ENCODE measurements around the gene PIGR.
A peak's percentile ranks its signal among the peaks of the same experiment; 100 is the strongest.

PIGR gene

GRCh38 chr1:206898089-206898914, 48.0 kb downstream of the PIGR start:
- DNase-seq (ENCODE audit: low read depth in 1 of 2, low spot score in 1 of 2), result no peak
- no peak for TF ChIP-seq JUND (IDR thresholded peaks at IDR 0.05; ENCODE audit: low read depth)
- in situ Hi-C loops (cut with HindIII; ENCODE audit: low pct_unique_long_range_greater_than_20kb, low sequenced_read_pairs), result no loop called here

- DNase-seq (ENCODE audit: low read depth in 1 of 2, low spot score in 1 of 2), result no peak
- TF ChIP-seq JUND (IDR thresholded peaks at IDR 0.05; ENCODE audit: low read depth), result no peak
- in situ Hi-C loops (cut with HindIII; ENCODE audit: low pct_unique_long_range_greater_than_20kb, low sequenced_read_pairs), result no loop called here
Observed at GRCh38 chr1:206897175-206897574, 49.1 kb downstream of the PIGR start, which contains the start of gene IL24. Gene IL24 (plus strand): TSS chr1:206897443. CDS start chr1:206897833, 390 bp downstream.

GRCh38 chr1:206896261-206896660, 50.0 kb downstream of the PIGR start:
- DNase-seq (ENCODE audit: low read depth in 1 of 2, low spot score in 1 of 2), result no peak
- in situ Hi-C loops (cut with HindIII; ENCODE audit: low pct_unique_long_range_greater_than_20kb, low sequenced_read_pairs), result no loop called here
- TF ChIP-seq JUND (IDR thresholded peaks at IDR 0.05; ENCODE audit: low read depth), result no peak

GRCh38 chr1:206895837-206896242, 50.4 kb downstream of the PIGR start:
- in situ Hi-C loops (cut with HindIII; ENCODE audit: low pct_unique_long_range_greater_than_20kb, low sequenced_read_pairs), result no loop called here
- no peak for TF ChIP-seq JUND (IDR thresholded peaks at IDR 0.05; ENCODE audit: low read depth)
- peak in 1 of 2 experiments; percentile 53 for DNase-seq (ENCODE audit: low read depth in 1 of 2, low spot score in 1 of 2)

GRCh38 chr1:206895325-206895724, 50.9 kb downstream of the PIGR start:
- DNase-seq (ENCODE audit: low read depth in 1 of 2, low spot score in 1 of 2), result peak in 1 of 2 experiments; percentile 47
- no peak for TF ChIP-seq JUND (IDR thresholded peaks at IDR 0.05; ENCODE audit: low read depth)
- in situ Hi-C loops (cut with HindIII; ENCODE audit: low pct_unique_long_range_greater_than_20kb, low sequenced_read_pairs), result no loop called here

GRCh38 chr1:206893380-206893779, 52.9 kb downstream of the PIGR start:
- in situ Hi-C loops (cut with HindIII; ENCODE audit: low pct_unique_long_range_greater_than_20kb, low sequenced_read_pairs), result no loop called here
- no peak for TF ChIP-seq JUND (IDR thresholded peaks at IDR 0.05; ENCODE audit: low read depth)
- DNase-seq (ENCODE audit: low read depth in 1 of 2, low spot score in 1 of 2), result no peak

- no peak for DNase-seq (ENCODE audit: low read depth in 1 of 2, low spot score in 1 of 2)
- in situ Hi-C loops (cut with HindIII; ENCODE audit: low pct_unique_long_range_greater_than_20kb, low sequenced_read_pairs), result no loop called here
Observed at GRCh38 chr1:206892351-206892984, 53.8 kb downstream of the PIGR start.

GRCh38 chr1:206891412-206891811, 54.9 kb downstream of the PIGR start:
- in situ Hi-C loops (cut with HindIII; ENCODE audit: low pct_unique_long_range_greater_than_20kb, low sequenced_read_pairs), result no loop called here
- TF ChIP-seq JUND (IDR thresholded peaks at IDR 0.05; ENCODE audit: low read depth), result no peak

More at GRCh38 chr1:206892351-206892984, 53.8 kb downstream of the PIGR start:
- TF ChIP-seq JUND (IDR thresholded peaks at IDR 0.05; ENCODE audit: low read depth), result no peak

GRCh38 chr1:206890125-206891060, 55.9 kb downstream of the PIGR start:
- DNase-seq (ENCODE audit: low read depth in 1 of 2, low spot score in 1 of 2), result no peak
- in situ Hi-C loops (cut with HindIII; ENCODE audit: low pct_unique_long_range_greater_than_20kb, low sequenced_read_pairs), result no loop called here
- TF ChIP-seq JUND (IDR thresholded peaks at IDR 0.05; ENCODE audit: low read depth), result no peak

More at GRCh38 chr1:206891412-206891811, 54.9 kb downstream of the PIGR start:
- DNase-seq (ENCODE audit: low read depth in 1 of 2, low spot score in 1 of 2), result no peak

GRCh38 chr1:206887701-206888100, 58.6 kb downstream of the PIGR start:
- no peak for DNase-seq (ENCODE audit: low read depth in 1 of 2, low spot score in 1 of 2)
- no peak for TF ChIP-seq JUND (IDR thresholded peaks at IDR 0.05; ENCODE audit: low read depth)
- in situ Hi-C loops (cut with HindIII; ENCODE audit: low pct_unique_long_range_greater_than_20kb, low sequenced_read_pairs), result no loop called here

GRCh38 chr1:206886831-206887230, 59.4 kb downstream of the PIGR start:
- no peak for DNase-seq (ENCODE audit: low read depth in 1 of 2, low spot score in 1 of 2)
- in situ Hi-C loops (cut with HindIII; ENCODE audit: low pct_unique_long_range_greater_than_20kb, low sequenced_read_pairs), result no loop called here
- TF ChIP-seq JUND (IDR thresholded peaks at IDR 0.05; ENCODE audit: low read depth), result no peak

GRCh38 chr1:206885341-206886060, 60.8 kb downstream of the PIGR start:
- no peak for DNase-seq (ENCODE audit: low read depth in 1 of 2, low spot score in 1 of 2)
- TF ChIP-seq JUND (IDR thresholded peaks at IDR 0.05; ENCODE audit: low read depth), result no peak
- in situ Hi-C loops (cut with HindIII; ENCODE audit: low pct_unique_long_range_greater_than_20kb, low sequenced_read_pairs), result no loop called here

Data from T47D (cell line).